Measurements from ENCODE around the gene SFTPA2. TPM values are rescaled to one million over a fixed set of nuclear protein-coding genes. Genes with fewer than 3 reads are reported as not detected.
"Not testable (repeated sequence)": the region's sequence is repeated elsewhere in the genome, so short reads cannot be mapped to it uniquely, and the experiment has no call there.

SFTPA2 gene
- total RNA-seq, 1 experiment from 2014 or later: not detected

- not testable (repeated sequence) for DNase-seq (ENCODE audit: low read depth)
Observed at GRCh38 chr10:79511891-79512583, 48.2 kb downstream of the SFTPA2 start, which contains the start of gene EIF5AL1. EIF5AL1 (plus strand) TSS chr10:79512533; CDS start chr10:79512650, 117 bp downstream.

- not testable (repeated sequence) for DNase-seq (ENCODE audit: low read depth)
Observed at GRCh38 chr10:79509934-79510508, 50.2 kb downstream of the SFTPA2 start.

GRCh38 chr10:79509306-79509933 lies 50.8 kb downstream of the SFTPA2 start:
- DNase-seq (ENCODE audit: low read depth): not testable (repeated sequence)

GRCh38 chr10:79508245-79508644 lies 52.0 kb downstream of the SFTPA2 start:
- DNase-seq (ENCODE audit: low read depth): not testable (repeated sequence)

- DNase-seq (ENCODE audit: low read depth): no peak
Observed at GRCh38 chr10:79507440-79508167, 52.6 kb downstream of the SFTPA2 start.

Other genes with a start within 250 kb of the SFTPA2 start
- gene PPIF, start 212.9 kb downstream of the SFTPA2 start, total RNA-seq (2014; rRNA removed; shearing (Covaris generic)): 19.1 and 23.0 TPM in 2 replicates
- gene ZCCHC24, start 114.8 kb downstream of the SFTPA2 start, total RNA-seq (2014; rRNA removed; shearing (Covaris generic)): 21.0 and 24.6 TPM in 2 replicates
- 0.12 and 0.29 TPM in 2 replicates for gene EIF5AL1, start 47.9 kb downstream of the SFTPA2 start, total RNA-seq (2014; rRNA removed; shearing (Covaris generic))
- gene SFTPA1, start 50.5 kb upstream of the SFTPA2 start, total RNA-seq (2014; rRNA removed; shearing (Covaris generic)): not detected in 2 replicates
- gene NUTM2B, start 142.8 kb upstream of the SFTPA2 start, total RNA-seq (2014; rRNA removed; shearing (Covaris generic)): 0.24 and 0.29 TPM in 2 replicates